ENCODE measurements around the gene ACOXL.

ACOXL gene

GRCh38 chr2:110885256-110885655, 152.9 kb downstream of the ACOXL start:
- TF ChIP-seq CTCF (IDR thresholded peaks at IDR 0.05) = no peak

GRCh38 chr2:110886826-110887573, 154.6 kb downstream of the ACOXL start:
- no peak for TF ChIP-seq CTCF (IDR thresholded peaks at IDR 0.05)

GRCh38 chr2:110888411-110888810, 156.0 kb downstream of the ACOXL start:
- no peak for TF ChIP-seq CTCF (IDR thresholded peaks at IDR 0.05)

- TF ChIP-seq CTCF (IDR thresholded peaks at IDR 0.05) = no peak
Measured at GRCh38 chr2:110891626-110892025, 159.3 kb downstream of the ACOXL start.

GRCh38 chr2:110896226-110896625, 163.9 kb downstream of the ACOXL start:
- no peak for TF ChIP-seq CTCF (IDR thresholded peaks at IDR 0.05)

- TF ChIP-seq CTCF (IDR thresholded peaks at IDR 0.05) = no peak
Measured at GRCh38 chr2:110897966-110898365, 165.6 kb downstream of the ACOXL start.

- no peak for TF ChIP-seq CTCF (IDR thresholded peaks at IDR 0.05)
Measured at GRCh38 chr2:110900191-110900590, 167.8 kb downstream of the ACOXL start.

- TF ChIP-seq CTCF (IDR thresholded peaks at IDR 0.05) = no peak
Measured at GRCh38 chr2:110903548-110903947, 171.2 kb downstream of the ACOXL start.

Data from LNCAP (cell line).